ENCODE results near the gene ACBD3. TPM values are rescaled to one million over a fixed set of nuclear protein-coding genes. Genes with fewer than 3 reads are reported as not detected.

Gene ACBD3
- total RNA-seq, 4 donors from 2014 or later = 28.1 to 53.6 (median 32.6) TPM

DNA sequence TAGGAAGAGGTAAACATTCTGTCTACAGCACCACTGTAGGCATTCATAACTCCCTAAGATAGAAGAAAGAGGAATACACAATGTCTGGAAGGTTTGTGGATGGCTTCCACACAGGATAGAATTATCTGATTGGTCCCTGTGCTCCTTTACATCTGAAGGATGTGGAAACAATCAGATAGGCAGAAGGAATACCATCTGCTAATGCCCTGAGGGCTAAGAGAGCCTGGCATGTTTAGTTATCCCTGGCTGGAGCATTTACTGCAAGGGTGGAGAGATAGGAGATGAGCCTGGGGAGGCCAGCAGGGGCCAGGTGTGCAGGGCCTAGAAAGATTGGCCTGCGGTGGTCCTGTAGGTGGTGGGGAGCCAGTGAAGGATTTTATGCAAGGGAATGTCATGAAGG, 8.6 kb upstream of the ACBD3 start:
- Histone ChIP-seq H3K9me3 (no peaks in the 10 kb centered on the region), H3K27me3 (no peaks in the 10 kb centered on the region), H3K36me3 (no peaks in the 10 kb centered on the region), H3K4me1 (no peaks in the 10 kb centered on the region), H3K4me3 (no peak overlapping the region), H3K27ac (replicated peaks in 1 of 4) (no peak overlapping the region)
- intact Hi-C loops (cut with DNase I) = no loop called here
- 82% methylated on average over 1 of the region's 1 CpG for WGBS
- DNase-seq (ENCODE audit: extremely low spot score) = no peak
- no peak for TF ChIP-seq POLR2AphosphoS5 (IDR thresholded peaks at IDR 0.05)
- TF ChIP-seq POLR2A (IDR thresholded peaks at IDR 0.05; ENCODE audit: low read depth) = no peak
- TF ChIP-seq EP300 (IDR thresholded peaks at IDR 0.05) = no peak
- TF ChIP-seq, protein P1, sequence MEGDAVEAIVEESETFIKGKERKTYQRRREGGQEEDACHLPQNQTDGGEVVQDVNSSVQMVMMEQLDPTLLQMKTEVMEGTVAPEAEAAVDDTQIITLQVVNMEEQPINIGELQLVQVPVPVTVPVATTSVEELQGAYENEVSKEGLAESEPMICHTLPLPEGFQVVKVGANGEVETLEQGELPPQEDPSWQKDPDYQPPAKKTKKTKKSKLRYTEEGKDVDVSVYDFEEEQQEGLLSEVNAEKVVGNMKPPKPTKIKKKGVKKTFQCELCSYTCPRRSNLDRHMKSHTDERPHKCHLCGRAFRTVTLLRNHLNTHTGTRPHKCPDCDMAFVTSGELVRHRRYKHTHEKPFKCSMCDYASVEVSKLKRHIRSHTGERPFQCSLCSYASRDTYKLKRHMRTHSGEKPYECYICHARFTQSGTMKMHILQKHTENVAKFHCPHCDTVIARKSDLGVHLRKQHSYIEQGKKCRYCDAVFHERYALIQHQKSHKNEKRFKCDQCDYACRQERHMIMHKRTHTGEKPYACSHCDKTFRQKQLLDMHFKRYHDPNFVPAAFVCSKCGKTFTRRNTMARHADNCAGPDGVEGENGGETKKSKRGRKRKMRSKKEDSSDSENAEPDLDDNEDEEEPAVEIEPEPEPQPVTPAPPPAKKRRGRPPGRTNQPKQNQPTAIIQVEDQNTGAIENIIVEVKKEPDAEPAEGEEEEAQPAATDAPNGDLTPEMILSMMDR (IDR thresholded peaks at IDR 0.05) = no peak

DNA sequence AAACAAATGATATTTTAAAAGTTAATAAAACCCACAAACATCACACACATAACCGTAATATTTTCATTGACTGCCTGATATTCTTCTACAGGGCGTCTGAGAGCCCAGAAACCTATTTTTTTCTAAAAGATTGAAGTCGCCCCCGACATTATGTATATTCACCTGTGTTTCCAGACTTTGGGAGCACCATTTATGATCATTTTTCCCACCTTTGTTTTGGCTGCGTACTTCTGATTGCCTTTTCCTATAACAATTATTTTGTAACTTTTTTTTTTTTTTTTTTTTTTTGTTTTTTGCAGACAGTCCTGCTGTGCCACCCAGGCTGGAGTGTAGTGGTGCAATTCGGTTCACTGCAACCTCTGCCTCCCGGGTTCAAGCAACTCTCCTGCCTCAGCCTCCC, 839 bp upstream of the ACBD3 start:
- Histone ChIP-seq H3K4me1 (peaks cover 32 to 43% (median 39%) of the 10 kb centered on the region in 4 donors), H3K36me3 (no peaks in the 10 kb centered on the region), H3K27ac (replicated peaks in 1 of 4) (peak overlapping the region; percentile 88 to 96 (median 94)), H3K9me3 (no peaks in the 10 kb centered on the region), H3K27me3 (no peaks in the 10 kb centered on the region), H3K4me3 (peak overlapping the region; percentile 82 to 96 (median 90))
- intact Hi-C loops (cut with DNase I) = loop anchor here (5.0 kb wide), 1 partner anchor 120 kb away; no protein-coding TSS in a partner anchor
- DNase-seq (ENCODE audit: extremely low spot score) = no peak
- TF ChIP-seq POLR2AphosphoS5 (IDR thresholded peaks at IDR 0.05) = no peak
- TF ChIP-seq POLR2A (IDR thresholded peaks at IDR 0.05; ENCODE audit: low read depth) = no peak
- TF ChIP-seq, protein P1 (IDR thresholded peaks at IDR 0.05) = no peak
- TF ChIP-seq EP300 (IDR thresholded peaks at IDR 0.05) = no peak
- 81% methylated on average over 7 of the region's 7 CpGs for WGBS

DNA sequence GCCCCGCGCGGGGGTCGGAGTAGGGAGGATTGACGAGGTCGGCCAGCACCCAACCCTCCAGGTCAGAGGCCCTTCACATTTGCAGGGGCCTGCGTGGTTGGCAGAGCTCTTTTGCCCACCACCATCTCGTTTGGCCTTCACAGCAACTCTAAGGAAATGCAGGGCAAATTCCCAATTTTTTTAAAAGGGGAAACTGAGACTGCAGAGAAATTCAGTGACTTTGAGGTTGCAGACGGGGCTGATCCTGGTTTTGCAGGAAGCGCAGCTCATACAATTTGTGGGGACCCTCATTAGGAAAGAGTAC, 430 bp upstream of the ACBD3 start:
- WGBS = 5% methylated on average over 10 of the region's 10 CpGs
- Histone ChIP-seq H3K9me3 (no peaks in the 10 kb centered on the region), H3K4me3 (peak overlapping the region; percentile 82 to 96 (median 90)), H3K27ac (replicated peaks in 1 of 4) (peak overlapping the region; percentile 88 to 96 (median 94)), H3K27me3 (no peaks in the 10 kb centered on the region), H3K4me1 (peaks cover 36 to 47% (median 43%) of the 10 kb centered on the region in 4 donors), H3K36me3 (no peaks in the 10 kb centered on the region)
- no peak for TF ChIP-seq POLR2AphosphoS5 (IDR thresholded peaks at IDR 0.05)
- TF ChIP-seq POLR2A (IDR thresholded peaks at IDR 0.05; ENCODE audit: low read depth) = no peak
- no peak for TF ChIP-seq EP300 (IDR thresholded peaks at IDR 0.05)
- TF ChIP-seq, protein P1 (IDR thresholded peaks at IDR 0.05) = no peak
- intact Hi-C loops (cut with DNase I) = loop anchor here (5.0 kb wide), 1 partner anchor 120 kb away; no protein-coding TSS in a partner anchor
- no peak for DNase-seq (ENCODE audit: extremely low spot score)

DNA sequence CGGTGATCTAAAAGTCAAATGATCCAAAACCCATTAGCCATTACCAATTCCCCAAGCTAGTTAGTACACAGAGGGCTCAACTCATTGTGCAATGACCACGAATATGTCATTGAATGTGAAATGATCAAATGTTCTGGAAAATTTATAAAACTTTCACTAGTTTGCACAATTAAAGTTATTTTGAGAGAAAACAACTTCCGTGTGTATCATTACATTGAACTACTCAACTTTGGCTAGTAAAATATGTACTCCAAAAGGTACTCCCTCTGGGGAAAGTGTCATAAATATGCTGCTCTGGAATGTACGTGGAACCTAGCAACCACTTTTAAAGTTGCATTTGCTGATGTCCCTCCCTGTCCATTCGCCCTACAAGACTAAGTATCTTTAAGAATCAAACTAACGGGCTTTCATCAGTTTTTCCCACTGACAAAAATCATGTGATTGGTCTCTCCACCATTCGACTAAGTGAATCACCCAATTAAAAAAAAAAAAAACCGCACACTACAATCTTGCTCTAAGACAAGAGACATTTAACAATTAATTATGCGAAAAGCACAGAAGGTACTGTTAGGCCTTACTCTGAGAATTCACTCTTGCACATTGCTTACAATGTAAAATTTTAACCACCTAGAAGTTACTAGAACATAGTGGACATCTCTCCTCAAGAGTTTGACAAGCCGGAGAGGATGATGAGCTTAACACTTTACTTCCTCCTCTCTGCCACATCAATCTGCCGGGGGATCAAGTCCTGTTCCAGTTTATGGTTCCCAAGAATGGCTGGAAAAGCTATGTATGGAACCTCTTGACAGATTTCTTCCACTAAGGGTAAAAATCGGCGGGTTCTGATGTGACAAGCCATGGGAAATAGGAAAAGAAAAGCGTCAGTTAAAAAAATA, 1.2 kb downstream of the ACBD3 start:
- Histone ChIP-seq H3K27ac (replicated peaks in 1 of 4) (peak overlapping the region; percentile 88 to 96 (median 94)), H3K36me3 (peaks cover 0 to 9% (median 4%) of the 10 kb centered on the region in 4 donors), H3K9me3 (no peaks in the 10 kb centered on the region), H3K4me3 (peak overlapping the region; percentile 82 to 96 (median 90)), H3K27me3 (no peaks in the 10 kb centered on the region), H3K4me1 (peaks cover 45 to 62% (median 49%) of the 10 kb centered on the region in 4 donors)
- DNase-seq (ENCODE audit: extremely low spot score) = no peak
- intact Hi-C loops (cut with DNase I) = loop anchor here (5.0 kb wide), 1 partner anchor 118 kb away; no protein-coding TSS in a partner anchor
- 24% methylated on average over 14 of the region's 14 CpGs for WGBS
- TF ChIP-seq POLR2A (IDR thresholded peaks at IDR 0.05; ENCODE audit: low read depth) = no peak
- no peak for TF ChIP-seq EP300 (IDR thresholded peaks at IDR 0.05)
- TF ChIP-seq POLR2AphosphoS5 (IDR thresholded peaks at IDR 0.05) = no peak
- TF ChIP-seq, protein P1 (IDR thresholded peaks at IDR 0.05) = no peak
